ENCODE results near the gene SHC3.

The SHC3 gene

GRCh38 chr9:89160806-89161205 is 17.8 kb downstream of the SHC3 start:
- DNase-seq: no peak

GRCh38 chr9:89154651-89155336 is 23.8 kb downstream of the SHC3 start:
- DNase-seq: peak in 5 of 56 donors; percentile 13 to 42 (median 23)

DNA sequence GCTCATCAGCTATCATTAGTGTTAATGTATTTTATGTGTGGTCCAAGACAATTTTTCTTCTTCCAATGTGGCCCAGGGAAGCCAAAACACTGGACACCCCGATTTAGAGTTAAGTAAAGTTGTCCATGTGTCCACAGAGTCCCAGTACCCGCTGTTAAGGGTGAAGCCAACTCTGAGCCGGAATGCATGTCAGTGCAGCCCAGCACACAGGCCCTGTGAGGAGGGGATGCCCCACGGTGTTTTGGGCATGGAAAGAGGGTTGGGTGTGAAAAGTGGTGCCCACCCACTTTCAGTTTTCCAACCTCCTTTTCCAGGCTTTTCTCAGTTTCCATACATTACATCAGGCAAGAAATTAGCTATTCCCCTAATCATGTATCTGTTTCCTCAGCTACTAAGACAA is 24.4 kb downstream of the SHC3 start:
- no peak for DNase-seq

GRCh38 chr9:89153232-89154017 is 25.2 kb downstream of the SHC3 start:
- peak in 2 of 56 donors; percentile 37 to 41 for DNase-seq

DNA sequence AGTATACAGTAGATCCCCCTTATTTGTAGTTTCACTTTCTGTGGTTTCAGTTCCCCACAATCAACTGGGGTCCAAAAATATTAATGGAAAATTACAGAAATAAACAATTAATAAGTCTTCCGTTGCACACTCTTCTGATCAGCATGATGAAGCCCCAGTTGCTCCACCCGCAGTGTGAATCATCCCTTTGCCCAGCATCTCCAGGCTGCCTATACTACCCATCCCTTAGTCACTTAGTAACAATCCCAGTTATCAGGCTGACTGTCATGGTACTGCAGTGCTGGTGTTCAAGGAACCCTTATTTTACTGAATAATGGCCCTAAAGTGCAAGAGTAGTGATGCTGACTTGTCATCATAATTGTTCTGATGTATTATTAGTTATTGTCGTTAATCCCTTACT is 28.9 kb downstream of the SHC3 start:
- DNase-seq: peak in 3 of 56 donors; percentile 5 to 26 (median 11)

DNA sequence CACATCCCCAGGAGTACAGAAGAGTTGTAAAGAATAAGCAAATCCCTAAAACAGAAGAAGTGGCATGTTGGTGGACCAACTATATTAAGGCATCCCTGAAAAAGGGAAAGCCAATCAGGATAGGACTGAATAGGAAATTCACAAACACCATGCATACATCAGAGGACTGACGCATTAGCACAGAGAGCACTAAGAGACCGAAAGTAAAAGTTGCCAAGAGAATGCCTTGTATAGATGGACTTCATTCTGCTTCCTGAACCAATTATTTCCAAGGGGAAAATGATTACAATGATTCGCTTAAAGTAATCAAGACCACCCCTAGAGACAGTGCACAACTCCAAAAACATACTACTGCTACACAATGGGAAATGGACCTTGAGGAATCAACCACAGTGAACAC is 33.5 kb downstream of the SHC3 start:
- no peak for DNase-seq

- no peak for DNase-seq
These were observed 34.4 kb downstream of the SHC3 start for GRCh38 chr9:89144238-89144637.

GRCh38 chr9:89143266-89143665 is 35.4 kb downstream of the SHC3 start:
- DNase-seq: no peak

- DNase-seq: no peak
These were observed 39.2 kb downstream of the SHC3 start for GRCh38 chr9:89139455-89139854.

DNA sequence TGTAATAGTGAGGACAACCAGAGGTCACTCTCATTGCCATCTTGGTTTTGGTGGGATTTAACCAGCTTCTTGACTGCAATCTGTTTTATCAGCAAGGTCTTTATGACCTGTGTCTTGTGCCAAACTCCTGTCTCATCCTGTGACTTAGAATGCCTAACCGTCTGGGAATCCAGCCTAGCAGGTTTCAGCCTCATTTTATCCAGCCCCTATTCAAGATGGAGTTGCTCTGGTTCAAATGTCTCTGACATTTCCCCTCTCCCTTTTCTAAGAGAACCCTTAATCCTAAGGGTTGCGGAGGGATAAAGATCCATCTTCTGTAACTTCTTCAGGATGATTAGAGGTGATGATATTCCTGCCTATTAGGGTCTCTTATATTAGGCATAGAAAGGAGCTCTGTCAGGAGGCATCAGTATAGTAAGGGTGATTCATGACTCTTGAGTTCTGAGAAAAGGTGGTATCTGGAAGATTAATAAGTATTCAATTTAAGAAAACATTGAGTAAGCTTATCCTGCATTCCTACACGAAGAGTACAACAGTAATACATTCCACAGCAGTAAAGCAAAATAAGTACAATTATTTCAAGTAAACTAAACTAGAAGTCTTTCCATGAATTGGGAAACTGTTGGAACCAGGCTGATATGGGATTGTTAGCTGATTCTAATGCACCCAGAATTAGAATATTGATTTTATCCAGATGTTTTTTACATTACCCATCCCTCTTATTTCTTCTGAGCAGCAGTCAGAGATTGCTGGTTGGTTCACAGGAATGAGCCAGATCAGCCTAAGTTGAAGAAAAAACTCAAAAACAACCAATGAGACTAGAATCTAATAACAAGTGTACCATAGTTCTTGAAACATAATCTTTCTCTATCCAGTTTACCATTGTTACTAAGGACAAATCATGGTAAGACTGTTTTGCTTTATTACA is 39.9 kb downstream of the SHC3 start:
- DNase-seq: no peak

DNA sequence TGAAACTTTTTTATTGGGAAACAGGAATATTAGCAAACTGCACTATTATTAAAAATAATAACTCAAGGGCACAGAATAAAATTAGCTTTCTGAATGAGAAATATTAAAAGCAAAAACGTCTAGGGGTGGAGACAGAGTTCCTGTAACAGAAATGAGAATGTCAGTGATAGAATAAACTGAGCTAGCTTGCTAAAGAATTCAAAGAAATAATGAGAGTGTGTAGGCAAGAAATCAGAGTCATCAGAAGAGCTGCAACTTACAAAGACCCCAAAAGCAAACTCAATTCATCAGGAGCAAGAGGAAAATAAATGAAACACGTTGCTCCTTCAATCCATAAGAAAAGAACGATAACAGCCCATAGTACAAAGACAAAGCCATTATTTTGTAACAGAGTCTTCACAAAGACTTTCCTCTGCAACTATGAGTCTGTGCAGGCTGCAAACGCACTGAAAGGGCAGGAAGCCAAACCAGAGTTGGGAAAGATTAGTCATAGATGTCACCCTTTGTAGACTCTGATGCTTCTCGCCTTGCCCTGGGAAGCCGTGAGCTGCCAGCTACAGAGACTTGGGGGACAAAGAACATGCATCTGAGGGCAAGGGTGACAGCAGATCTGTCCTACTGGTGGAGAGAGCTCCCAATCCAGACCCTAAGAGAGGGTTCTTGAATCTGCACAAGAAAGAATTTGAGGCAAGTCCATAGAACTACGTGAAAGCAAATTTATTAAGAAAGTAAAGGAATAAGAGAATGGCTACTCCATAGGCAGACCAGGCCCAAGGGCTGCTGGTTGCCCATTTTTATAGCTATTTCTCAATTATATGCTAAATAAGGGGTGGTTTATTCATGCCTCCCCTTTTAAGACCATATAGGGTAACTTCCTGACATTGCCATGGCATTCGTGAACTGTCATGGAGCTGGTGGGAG is 40.8 kb downstream of the SHC3 start:
- peak in 16 of 56 donors; percentile 2 to 59 (median 16) for DNase-seq

DNA sequence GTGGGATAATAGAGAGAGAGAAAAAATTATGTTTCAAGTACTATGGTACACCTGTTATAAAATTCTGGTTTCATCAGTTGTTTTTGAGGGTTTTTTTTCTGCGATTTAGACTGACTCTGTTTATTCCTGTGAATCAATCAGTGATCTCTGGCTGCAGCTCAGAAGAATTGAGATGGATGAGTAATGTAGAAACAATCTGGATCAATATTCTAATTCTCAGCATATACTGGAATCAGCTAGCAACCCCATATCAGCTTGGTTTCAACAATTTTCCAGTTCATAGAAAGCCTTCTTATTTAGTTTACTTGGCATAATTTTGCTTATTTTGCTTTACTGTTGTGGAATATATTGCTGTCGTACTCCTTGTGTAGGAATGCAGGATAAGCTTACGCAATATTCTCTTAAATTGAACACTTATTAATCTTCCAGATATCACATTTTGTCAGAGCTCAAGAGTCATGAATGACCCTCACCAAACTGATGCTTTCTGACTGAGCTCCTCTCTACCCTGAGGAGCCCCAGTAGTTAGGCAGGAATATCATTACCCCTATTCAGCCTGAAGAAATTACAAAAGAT is 42.9 kb downstream of the SHC3 start:
- DNase-seq: no peak

- DNase-seq: no peak
These were observed 43.9 kb downstream of the SHC3 start for GRCh38 chr9:89134709-89135108.

DNA sequence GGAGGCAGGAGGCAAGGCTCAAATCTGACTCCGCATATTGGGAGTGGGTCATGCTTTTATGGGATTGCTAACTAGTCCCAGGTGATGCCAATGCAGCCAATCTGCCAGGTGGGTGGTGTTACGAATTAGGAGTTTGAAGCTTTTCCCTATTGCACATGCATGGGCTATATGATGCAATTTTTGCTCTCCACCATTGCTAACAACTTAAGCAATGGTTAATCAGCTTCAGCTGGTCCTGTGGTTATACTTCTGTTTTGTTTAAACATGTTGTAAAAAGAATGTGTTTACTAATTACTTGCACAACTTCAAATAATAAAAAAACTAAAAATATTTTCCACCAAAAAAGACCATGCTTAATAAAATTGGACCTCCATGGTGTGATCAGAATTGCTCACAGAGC is 55.7 kb downstream of the SHC3 start:
- no peak for DNase-seq

GRCh38 chr9:89120704-89121103 is 57.9 kb downstream of the SHC3 start:
- DNase-seq: no peak

- no peak for DNase-seq
These were observed 61.8 kb downstream of the SHC3 start for GRCh38 chr9:89116805-89117192.

DNA sequence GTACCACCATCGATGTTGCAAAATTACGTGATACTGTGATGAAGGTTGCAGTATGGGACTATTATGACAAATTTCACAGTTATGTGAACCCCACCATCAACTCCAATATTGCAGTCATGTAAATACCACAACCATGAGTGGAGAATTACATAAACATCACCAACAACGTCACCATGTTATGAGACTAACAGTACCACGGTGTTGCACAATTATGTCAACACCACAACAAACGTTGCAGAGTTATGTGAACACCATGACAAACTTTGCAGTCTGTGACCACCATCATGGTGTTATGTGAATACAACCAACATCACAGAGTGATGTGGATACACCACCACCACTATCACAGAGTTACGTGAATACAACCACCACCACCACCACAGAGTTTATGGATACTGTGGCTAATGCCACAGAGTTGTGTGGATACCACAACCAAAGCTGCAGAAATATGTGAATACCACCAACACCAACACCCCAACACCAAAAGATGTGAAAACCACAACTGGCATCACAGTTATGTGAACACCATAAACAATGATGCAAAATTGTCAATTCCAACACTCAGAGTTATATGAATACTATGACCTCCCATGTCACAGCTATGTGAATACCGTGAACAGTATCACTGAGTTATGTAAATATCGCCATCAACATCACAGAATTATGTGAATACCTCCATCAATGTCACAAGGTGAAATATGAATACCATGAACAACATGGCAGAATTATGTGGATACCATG is 62.4 kb downstream of the SHC3 start:
- DNase-seq: no peak

- DNase-seq: no peak
These were observed 63.2 kb downstream of the SHC3 start for GRCh38 chr9:89115426-89115825.

- no peak for DNase-seq
These were observed 63.9 kb downstream of the SHC3 start for GRCh38 chr9:89114741-89115140.

- no peak for DNase-seq
These were observed 64.8 kb downstream of the SHC3 start for GRCh38 chr9:89113851-89114250.

Measured in nucleus accumbens (tissue), 56 donors.